ENCODE measurements around the gene SLIT1.

- TF ChIP-seq, protein P1, sequence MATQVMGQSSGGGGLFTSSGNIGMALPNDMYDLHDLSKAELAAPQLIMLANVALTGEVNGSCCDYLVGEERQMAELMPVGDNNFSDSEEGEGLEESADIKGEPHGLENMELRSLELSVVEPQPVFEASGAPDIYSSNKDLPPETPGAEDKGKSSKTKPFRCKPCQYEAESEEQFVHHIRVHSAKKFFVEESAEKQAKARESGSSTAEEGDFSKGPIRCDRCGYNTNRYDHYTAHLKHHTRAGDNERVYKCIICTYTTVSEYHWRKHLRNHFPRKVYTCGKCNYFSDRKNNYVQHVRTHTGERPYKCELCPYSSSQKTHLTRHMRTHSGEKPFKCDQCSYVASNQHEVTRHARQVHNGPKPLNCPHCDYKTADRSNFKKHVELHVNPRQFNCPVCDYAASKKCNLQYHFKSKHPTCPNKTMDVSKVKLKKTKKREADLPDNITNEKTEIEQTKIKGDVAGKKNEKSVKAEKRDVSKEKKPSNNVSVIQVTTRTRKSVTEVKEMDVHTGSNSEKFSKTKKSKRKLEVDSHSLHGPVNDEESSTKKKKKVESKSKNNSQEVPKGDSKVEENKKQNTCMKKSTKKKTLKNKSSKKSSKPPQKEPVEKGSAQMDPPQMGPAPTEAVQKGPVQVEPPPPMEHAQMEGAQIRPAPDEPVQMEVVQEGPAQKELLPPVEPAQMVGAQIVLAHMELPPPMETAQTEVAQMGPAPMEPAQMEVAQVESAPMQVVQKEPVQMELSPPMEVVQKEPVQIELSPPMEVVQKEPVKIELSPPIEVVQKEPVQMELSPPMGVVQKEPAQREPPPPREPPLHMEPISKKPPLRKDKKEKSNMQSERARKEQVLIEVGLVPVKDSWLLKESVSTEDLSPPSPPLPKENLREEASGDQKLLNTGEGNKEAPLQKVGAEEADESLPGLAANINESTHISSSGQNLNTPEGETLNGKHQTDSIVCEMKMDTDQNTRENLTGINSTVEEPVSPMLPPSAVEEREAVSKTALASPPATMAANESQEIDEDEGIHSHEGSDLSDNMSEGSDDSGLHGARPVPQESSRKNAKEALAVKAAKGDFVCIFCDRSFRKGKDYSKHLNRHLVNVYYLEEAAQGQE (IDR thresholded peaks at IDR 0.05; ENCODE audit: insufficient read depth in 1 of 2, low read depth in 2 of 2, low read length in 2 of 2) = no peak
- no peak for TF ChIP-seq POLR2AphosphoS5 (IDR thresholded peaks at IDR 0.05; ENCODE audit: low read depth, low read length)
- no peak for TF ChIP-seq SIN3A (IDR thresholded peaks at IDR 0.05; ENCODE audit: borderline replicate concordance, insufficient read depth, low read length)
- no peak for TF ChIP-seq FOXP2 (optimal IDR thresholded peaks at IDR 0.05; ENCODE audit: borderline replicate concordance, extremely low read depth, extremely low read length, insufficient read depth)
Observed at GRCh38 chr10:97019213-97019844, 166.4 kb downstream of the SLIT1 start.
